GM12878 (cell line): Measurements from ENCODE around the gene PROSER3. TPM values are rescaled to one million over a fixed set of nuclear protein-coding genes. Genes with fewer than 3 reads are reported as not detected.

Source experiments
- ATAC-seq: fragments of 200-7000 bp; cut with Tn5 transposase; 3 replicates; pipeline ENCODE4 v1.9.1; 2020; ENCODE audit warnings: mild to moderate bottlenecking, moderate library complexity
- BruUV-seq: library from RNA; stranded (reverse); fragments of 400-500 nt; replicated peaks from 2 replicates; lab custom pipeline; 2021; lab: Mats Ljungman, UMichigan
- CTCF ChIA-PET: fragments of 300-600 bp; sonication (Branson Sonifier 250); formaldehyde crosslinking; extraction: SDS; loops from one replicate; lab custom pipeline; 2021; ENCODE audit warnings: inconsistent platforms; lab: Yijun Ruan, JAX
- POLR2A ChIA-PET: fragments of 350-600 bp; formaldehyde crosslinking; extraction: SDS; loops from one replicate; lab custom pipeline; 2021; ENCODE audit warnings: inconsistent platforms; lab: Charles Lee
- RAD21 ChIA-PET: fragments of 300-600 bp; sonication (Branson Sonifier 250); formaldehyde crosslinking; loops from one replicate; lab custom pipeline; 2023; ENCODE audit warnings: antibody characterized with exemption; ENCODE audit not compliant: unreplicated experiment; lab: Charles Lee
- SMC1A ChIA-PET: fragments of 300-600 bp; sonication (Branson Sonifier 250); formaldehyde crosslinking; loops from one replicate; lab custom pipeline; 2023; ENCODE audit not compliant: unreplicated experiment, uncharacterized antibody; lab: Charles Lee
- DNase-seq: peaks from one replicate; pipeline ENCODE4 v3.0.0-alpha.2; 2011; ENCODE audit warnings: low read depth, low spot score
- FAIRE-seq: peaks from 3 replicates; lab custom pipeline; 2011; peaks lifted over from hg19 to GRCh38; lab: Jason Lieb, UNC
- H2AFZ ChIP-seq: 2 replicates; pipeline ENCODE4 v1.6.0; 2011; ENCODE audit warnings: low read depth, low read length, control low read depth; ENCODE audit not compliant: control insufficient read depth
- H3K27ac ChIP-seq: 2 replicates; pipeline ENCODE4 v1.5.1; 2011; ENCODE audit warnings: control low read depth; ENCODE audit not compliant: control insufficient read depth, insufficient read depth
- H3K27me3 ChIP-seq, 2 experiments: replicated peaks in 1 of 2; 2 replicates each; pipeline versions ENCODE4 v1.6.0 to v1.6.1; 2011; ENCODE audit warnings: low read length in 1 of 2; ENCODE audit not compliant: control insufficient read depth in 2 of 2, insufficient read depth in 2 of 2
- H3K36me3 ChIP-seq, 2 experiments: 2 replicates each; pipeline ENCODE4 v1.5.1; 2011; ENCODE audit warnings: low read length in 1 of 2; ENCODE audit not compliant: control insufficient read depth in 2 of 2, insufficient read depth in 2 of 2
- H3K4me1 ChIP-seq: 2 replicates; pipeline ENCODE4 v1.6.1; 2011; ENCODE audit warnings: mild to moderate bottlenecking, low read length, moderate library complexity, mixed read lengths; ENCODE audit not compliant: control insufficient read depth, insufficient read depth
- H3K4me2 ChIP-seq: 2 replicates; pipeline ENCODE4 v1.6.0; 2011; ENCODE audit warnings: control low read depth; ENCODE audit not compliant: control insufficient read depth, insufficient read depth
- H3K4me3 ChIP-seq: fragments of 200-600 bp; sonication (generic); 2 replicates; pipeline ENCODE4 v1.5.1; 2016
- H3K79me2 ChIP-seq: 2 replicates; pipeline ENCODE4 v1.6.0; 2011; ENCODE audit warnings: low read length; ENCODE audit not compliant: control insufficient read depth, insufficient read depth
- H3K9ac ChIP-seq: 2 replicates; pipeline ENCODE4 v1.8.0; 2011; ENCODE audit warnings: low read length, control low read depth, mixed read lengths; ENCODE audit not compliant: control insufficient read depth, insufficient read depth
- H3K9me3 ChIP-seq: replicated peaks from 3 replicates; pipeline ENCODE4 v1.5.1; 2011; ENCODE audit warnings: mild to moderate bottlenecking, low read length; ENCODE audit not compliant: control insufficient read depth, insufficient read depth
- H4K20me1 ChIP-seq: 2 replicates; pipeline ENCODE4 v1.6.0; 2011; ENCODE audit not compliant: control insufficient read depth, insufficient read depth
- BCL11A ChIP-seq: IDR thresholded peaks from 2 replicates; pipeline ENCODE4 v1.6.1; 2011; ENCODE audit warnings: low read depth, low read length
- ESRRA ChIP-seq: IDR thresholded peaks from 2 replicates; pipeline ENCODE4 v1.6.1; 2012; ENCODE audit warnings: mild to moderate bottlenecking, low read length, improper control_type of control experiment
- FOS ChIP-seq: IDR thresholded peaks from 3 replicates; pipeline ENCODE4 v1.6.1; 2011; ENCODE audit warnings: borderline replicate concordance; ENCODE audit not compliant: insufficient read length; ENCODE audit errors: extremely low read depth
- LARP7 ChIP-seq: fragments of 450-650 bp; IDR thresholded peaks from 2 replicates; pipeline ENCODE4 v1.6.1; 2017; ENCODE audit warnings: mild to moderate bottlenecking
- NFXL1 ChIP-seq: fragments of 450-650 bp; IDR thresholded peaks from 2 replicates; pipeline ENCODE4 v1.6.1; 2017; ENCODE audit warnings: antibody characterized with exemption, mild to moderate bottlenecking, borderline replicate concordance
- NRF1 ChIP-seq: conservative IDR thresholded peaks from 2 replicates; pipeline ENCODE4 v1.6.1; 2011; ENCODE audit warnings: mild to moderate bottlenecking, low read depth, low read length, improper control_type of control experiment
- TBL1XR1 ChIP-seq: IDR thresholded peaks from 2 replicates; pipeline ENCODE4 v1.6.1; 2012; ENCODE audit warnings: low read depth, low read length, improper control_type of control experiment
- ZNF622 ChIP-seq: fragments of 450-650 bp; IDR thresholded peaks from 2 replicates; pipeline ENCODE4 v1.6.1; 2017; ENCODE audit warnings: mild to moderate bottlenecking, inconsistent platforms
- WGBS: methylation state at CpG from one replicate; pipeline ENCODE4 v1.1.6; 2016; ENCODE audit warnings: low lambda C conversion rate; ENCODE audit not compliant: insufficient replicate concordance, insufficient coverage; ENCODE audit errors: missing lambda C conversion rate; 5-methylcytosine and 5-hydroxymethylcytosine counted together
- in situ Hi-C: fragments of 300-500 bp; cut with MboI; formaldehyde crosslinking; loops from 9 replicates; pipeline ENCODE4 v1.14.3; 2018; ENCODE audit warnings: mixed read lengths
- intact Hi-C: fragments of 100-400 bp; cut with micrococcal nuclease; formaldehyde crosslinking; loops from one replicate; pipeline ENCODE4 v1.14.2; 2022; ENCODE audit not compliant: unreplicated experiment
- polyA plus RNA-seq, 11 experiments: library from polyadenylated mRNA; depleted of rRNA in 4 of 11; unstranded in 6 of 11; stranded (reverse) in 5 of 11; fragments of >200 nt; fragmentation: Nextera tagmentation in 4 of 11; fragmentation: Illumina TruSeq in 1 of 11; extraction: Ambion mirVana in 4 of 11; extraction: Trizol in 1 of 11; gene quantifications; 1 replicate in 1 of 11; 2 replicates in 10 of 11; pipeline versions ENCODE4 v1.2.1 to v1.2.3, GENCODE V29; 2011 to 2016; ENCODE audit warnings: inconsistent platforms in 2 of 11, missing spikeins in 2 of 11, low read depth in 1 of 11
- total RNA-seq, 4 experiments: library from RNA; depleted of rRNA in 3 of 4; stranded (reverse); fragments of >200 nt in 3 of 4; fragmentation: Illumina TruSeq in 1 of 4; extraction: Trizol in 1 of 4; gene quantifications; 2 replicates each; pipeline versions ENCODE4 v1.2.1 to v1.2.3, GENCODE V29; 2013 to 2021
- TF ChIP-seq, protein P1 (sequence below): IDR thresholded peaks from 2 replicates; pipeline ENCODE4 v1.6.1; 2012; ENCODE audit warnings: mild to moderate bottlenecking, low read depth, low read length
- TF ChIP-seq, protein P2 (sequence below): fragments of 450-650 bp; IDR thresholded peaks from 2 replicates; pipeline ENCODE4 v1.6.1; 2016; ENCODE audit warnings: mild to moderate bottlenecking

PROSER3 gene
- total and polyA plus RNA-seq, 10 of the 15 experiments (the other 5 are each of a cell fraction or from before 2014, with no cell fraction given) = 0.85 to 25.1 (median 9.6) TPM

DNA sequence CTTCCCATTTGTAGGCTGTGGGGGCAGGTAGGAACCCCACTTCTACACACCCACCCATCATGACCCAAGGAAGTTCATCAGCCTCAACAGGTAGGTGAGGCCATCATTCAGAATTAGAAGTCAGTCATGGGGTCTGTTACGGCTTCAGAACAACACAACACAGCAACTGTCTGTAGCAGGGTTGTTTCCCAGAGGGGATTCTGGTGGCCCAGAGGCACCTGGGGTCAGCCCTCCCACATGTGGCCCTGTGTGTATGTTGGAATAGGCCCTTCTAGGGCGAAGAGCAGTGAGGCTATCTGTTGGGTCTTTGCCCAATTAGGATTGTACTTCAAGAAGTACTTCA, 19.1 kb upstream of the PROSER3 start:
- H3K27ac ChIP-seq = no peak overlapping the region
- in situ Hi-C loops = no loop called here

More for the DNA sequence above, 19.1 kb upstream of the PROSER3 start:
- BruUV-seq = no TSS peak
- H3K4me1 ChIP-seq = peaks cover 20% of the 10 kb centered on the region
- H3K4me3 ChIP-seq = no peak overlapping the region
- H3K79me2 ChIP-seq = peaks cover 17% of the 10 kb centered on the region
- intact Hi-C loops = no loop called here
- H3K9me3 ChIP-seq = no peaks in the 10 kb centered on the region
- CTCF ChIA-PET = no interaction called here
- RAD21 ChIA-PET = interaction anchor here (2.5 kb wide), 1 partner anchor 44 kb away, joined by 18 read pairs; no protein-coding TSS in a partner anchor
- TF ChIP-seq ZNF622 = no peak
- no peak for TF ChIP-seq NRF1
- TF ChIP-seq, protein P1, sequence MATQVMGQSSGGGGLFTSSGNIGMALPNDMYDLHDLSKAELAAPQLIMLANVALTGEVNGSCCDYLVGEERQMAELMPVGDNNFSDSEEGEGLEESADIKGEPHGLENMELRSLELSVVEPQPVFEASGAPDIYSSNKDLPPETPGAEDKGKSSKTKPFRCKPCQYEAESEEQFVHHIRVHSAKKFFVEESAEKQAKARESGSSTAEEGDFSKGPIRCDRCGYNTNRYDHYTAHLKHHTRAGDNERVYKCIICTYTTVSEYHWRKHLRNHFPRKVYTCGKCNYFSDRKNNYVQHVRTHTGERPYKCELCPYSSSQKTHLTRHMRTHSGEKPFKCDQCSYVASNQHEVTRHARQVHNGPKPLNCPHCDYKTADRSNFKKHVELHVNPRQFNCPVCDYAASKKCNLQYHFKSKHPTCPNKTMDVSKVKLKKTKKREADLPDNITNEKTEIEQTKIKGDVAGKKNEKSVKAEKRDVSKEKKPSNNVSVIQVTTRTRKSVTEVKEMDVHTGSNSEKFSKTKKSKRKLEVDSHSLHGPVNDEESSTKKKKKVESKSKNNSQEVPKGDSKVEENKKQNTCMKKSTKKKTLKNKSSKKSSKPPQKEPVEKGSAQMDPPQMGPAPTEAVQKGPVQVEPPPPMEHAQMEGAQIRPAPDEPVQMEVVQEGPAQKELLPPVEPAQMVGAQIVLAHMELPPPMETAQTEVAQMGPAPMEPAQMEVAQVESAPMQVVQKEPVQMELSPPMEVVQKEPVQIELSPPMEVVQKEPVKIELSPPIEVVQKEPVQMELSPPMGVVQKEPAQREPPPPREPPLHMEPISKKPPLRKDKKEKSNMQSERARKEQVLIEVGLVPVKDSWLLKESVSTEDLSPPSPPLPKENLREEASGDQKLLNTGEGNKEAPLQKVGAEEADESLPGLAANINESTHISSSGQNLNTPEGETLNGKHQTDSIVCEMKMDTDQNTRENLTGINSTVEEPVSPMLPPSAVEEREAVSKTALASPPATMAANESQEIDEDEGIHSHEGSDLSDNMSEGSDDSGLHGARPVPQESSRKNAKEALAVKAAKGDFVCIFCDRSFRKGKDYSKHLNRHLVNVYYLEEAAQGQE = no peak
- TF ChIP-seq BCL11A = no peak
- no peak for TF ChIP-seq LARP7
- no peak for TF ChIP-seq NFXL1
- TF ChIP-seq FOS = no peak
- TF ChIP-seq ESRRA = no peak
- TF ChIP-seq TBL1XR1 = no peak
- TF ChIP-seq, protein P2, sequence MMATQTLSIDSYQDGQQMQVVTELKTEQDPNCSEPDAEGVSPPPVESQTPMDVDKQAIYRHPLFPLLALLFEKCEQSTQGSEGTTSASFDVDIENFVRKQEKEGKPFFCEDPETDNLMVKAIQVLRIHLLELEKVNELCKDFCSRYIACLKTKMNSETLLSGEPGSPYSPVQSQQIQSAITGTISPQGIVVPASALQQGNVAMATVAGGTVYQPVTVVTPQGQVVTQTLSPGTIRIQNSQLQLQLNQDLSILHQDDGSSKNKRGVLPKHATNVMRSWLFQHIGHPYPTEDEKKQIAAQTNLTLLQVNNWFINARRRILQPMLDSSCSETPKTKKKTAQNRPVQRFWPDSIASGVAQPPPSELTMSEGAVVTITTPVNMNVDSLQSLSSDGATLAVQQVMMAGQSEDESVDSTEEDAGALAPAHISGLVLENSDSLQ = no peak
- H2AFZ ChIP-seq = no peak overlapping the region
- SMC1A ChIA-PET = no interaction called here
- H3K36me3 ChIP-seq = peaks cover 13 to 28% of the 10 kb centered on the region in 2 experiments; a peak in 3 of 4 replicates
- no peak for DNase-seq
- no peaks in the 10 kb centered on the region for H3K27me3 ChIP-seq
- H4K20me1 ChIP-seq = no peaks in the 10 kb centered on the region
- H3K4me2 ChIP-seq = no peak overlapping the region
- no peak for ATAC-seq
- POLR2A ChIA-PET = interaction anchor here (1.3 to 2.4 kb wide), 2 partner anchors 20 to 37 kb away, joined by 5 to 9 read pairs; no protein-coding TSS in a partner anchor
- FAIRE-seq = no peak
- 69% methylated on average over 2 of the region's 2 CpGs for WGBS
- no peak overlapping the region for H3K9ac ChIP-seq
